GM12801 (cell line): ENCODE data around the gene RSPRY1.

Experiments
- CTCF ChIP-seq: IDR thresholded peaks from one replicate; pipeline ENCODE4 v1.5.1; 2011; ENCODE audit warnings: control low read depth; ENCODE audit not compliant: insufficient read length; ENCODE audit errors: extremely low read depth

RSPRY1 gene

GRCh38 chr16:57244767-57245471 lies 58.8 kb downstream of the RSPRY1 start, which contains the start of gene ARL2BP:
TSS of gene ARL2BP (plus strand) at chr16:57245259. CDS start at chr16:57245368, 109 bp downstream.
- TF ChIP-seq CTCF = no peak

- no peak for TF ChIP-seq CTCF
These were observed 59.5 kb downstream of the RSPRY1 start for GRCh38 chr16:57245472-57246113.

GRCh38 chr16:57251352-57251751 lies 65.2 kb downstream of the RSPRY1 start:
- no peak for TF ChIP-seq CTCF

GRCh38 chr16:57252148-57252721 lies 66.1 kb downstream of the RSPRY1 start:
- no peak for TF ChIP-seq CTCF

- no peak for TF ChIP-seq CTCF
These were observed 67.3 kb downstream of the RSPRY1 start for GRCh38 chr16:57253466-57253865.

- no peak for TF ChIP-seq CTCF
These were observed 69.7 kb downstream of the RSPRY1 start for GRCh38 chr16:57255686-57256415.
